HepG2 (cell line): ENCODE data around the gene MIDN. TPM values are rescaled to one million over a fixed set of nuclear protein-coding genes. Genes with fewer than 3 reads are reported as not detected.

ENCODE experiments used
- ATF7 ChIP-seq, 2 experiments: fragments of 450-650 bp in 1 of 2; sonication (generic) in 1 of 2; formaldehyde crosslinking in 1 of 2; IDR thresholded peaks; 2 replicates each; pipeline versions ENCODE4 v1.4.0 to v1.6.1; 2016 to 2020; ENCODE audit warnings: antibody characterized with exemption in 1 of 2, mild to moderate bottlenecking in 1 of 2, missing genetic modification reagents in 1 of 2
- GPN1 ChIP-seq: sonication (generic); formaldehyde crosslinking; IDR thresholded peaks from 2 replicates; pipeline ENCODE4 v1.5.1; 2020; ENCODE audit warnings: missing genetic modification reagents, borderline replicate concordance
- HOXA9 ChIP-seq: sonication (generic); formaldehyde crosslinking; IDR thresholded peaks from 2 replicates; pipeline ENCODE4 v1.8.1; 2022; ENCODE audit warnings: missing genetic modification reagents, mild to moderate bottlenecking, moderate library complexity, borderline replicate concordance
- KLF13 ChIP-seq: sonication (generic); formaldehyde crosslinking; IDR thresholded peaks from 2 replicates; pipeline ENCODE4 v1.4.0; 2020; ENCODE audit warnings: mild to moderate bottlenecking, missing genetic modification reagents
- MEIS2 ChIP-seq: sonication (generic); formaldehyde crosslinking; IDR thresholded peaks from 2 replicates; pipeline ENCODE4 v1.9.0; 2021; ENCODE audit warnings: mild to moderate bottlenecking, missing genetic modification reagents
- NFIC ChIP-seq: IDR thresholded peaks from 2 replicates; pipeline ENCODE4 v1.6.1; 2012; ENCODE audit warnings: mild to moderate bottlenecking, low read length, inconsistent platforms
- RARG ChIP-seq: sonication (generic); formaldehyde crosslinking; IDR thresholded peaks from 2 replicates; pipeline ENCODE4 v1.4.0; 2020; ENCODE audit warnings: low read depth, mild to moderate bottlenecking, missing genetic modification reagents
- SMAD3 ChIP-seq: sonication (generic); formaldehyde crosslinking; IDR thresholded peaks from 2 replicates; pipeline ENCODE4 v1.4.0; 2020; ENCODE audit warnings: missing genetic modification reagents
- THAP11 ChIP-seq: IDR thresholded peaks from 2 replicates; pipeline ENCODE4 v1.6.1; 2016; ENCODE audit warnings: missing biosample characterization, missing genetic modification reagents
- ZNF205 ChIP-seq: IDR thresholded peaks from 2 replicates; pipeline ENCODE4 v1.6.1; 2018; ENCODE audit warnings: missing biosample characterization, missing genetic modification reagents
- ZNF232 ChIP-seq: sonication (generic); formaldehyde crosslinking; IDR thresholded peaks from 2 replicates; pipeline ENCODE4 v1.4.0; 2020; ENCODE audit warnings: missing genetic modification reagents, borderline replicate concordance
- ZNF329 ChIP-seq: sonication (generic); formaldehyde crosslinking; IDR thresholded peaks from 2 replicates; pipeline ENCODE4 v1.9.0; 2021; ENCODE audit warnings: low read depth, mild to moderate bottlenecking, missing genetic modification reagents
- ZNF703 ChIP-seq: sonication (generic); formaldehyde crosslinking; IDR thresholded peaks from 2 replicates; pipeline ENCODE4 v1.5.1; 2020; ENCODE audit warnings: missing genetic modification reagents, mild to moderate bottlenecking, moderate library complexity, borderline replicate concordance
- ZSCAN25 ChIP-seq: sonication (generic); formaldehyde crosslinking; IDR thresholded peaks from 2 replicates; pipeline ENCODE4 v1.8.0; 2022; ENCODE audit warnings: mild to moderate bottlenecking, missing genetic modification reagents
- polyA plus RNA-seq, 8 experiments: library from polyadenylated mRNA; depleted of rRNA in 3 of 8; stranded (reverse) in 7 of 8; unstranded in 1 of 8; fragments of >200 nt; fragmentation: Illumina TruSeq in 4 of 8; extraction: Trizol in 4 of 8; gene quantifications; 2 replicates each; pipeline versions ENCODE4 v1.2.1 to v1.2.3, GENCODE V29; 2011 to 2016; ENCODE audit warnings: low read depth in 4 of 8, missing spikeins in 1 of 8, mixed read lengths in 1 of 8; ENCODE audit not compliant: insufficient read depth in 1 of 8
- total RNA-seq, 5 experiments: library from RNA; depleted of rRNA; stranded (reverse); fragments of >200 nt; fragmentation: Illumina TruSeq; extraction: Trizol; gene quantifications; 2 replicates each; pipeline ENCODE4 v1.2.3, GENCODE V29; 2016; ENCODE audit warnings: low read depth in 1 of 5
- TF ChIP-seq, protein P1 (sequence below): sonication (generic); formaldehyde crosslinking; IDR thresholded peaks from 2 replicates; pipeline ENCODE4 v1.8.1; 2023; ENCODE audit warnings: mild to moderate bottlenecking, moderate library complexity, missing genetic modification reagents
- TF ChIP-seq, protein P2 (sequence below): sonication (generic); formaldehyde crosslinking; IDR thresholded peaks from 2 replicates; pipeline ENCODE4 v1.4.0; 2020; ENCODE audit warnings: missing genetic modification reagents
- TF ChIP-seq, protein P3 (sequence below): IDR thresholded peaks from 2 replicates; pipeline ENCODE4 v1.6.1; 2016
- TF ChIP-seq, protein P4 (sequence below): sonication (generic); formaldehyde crosslinking; conservative IDR thresholded peaks from 2 replicates; pipeline ENCODE4 v1.8.1; 2023; ENCODE audit warnings: missing genetic modification reagents
- TF ChIP-seq, protein P5 (sequence below): sonication (generic); formaldehyde crosslinking; IDR thresholded peaks from 2 replicates; pipeline ENCODE4 v1.5.1; 2020; ENCODE audit warnings: missing genetic modification reagents, mild to moderate bottlenecking, borderline replicate concordance
- TF ChIP-seq, protein P6 (sequence below): sonication (generic); formaldehyde crosslinking; IDR thresholded peaks from 2 replicates; pipeline ENCODE4 v1.5.1; 2020; ENCODE audit warnings: mild to moderate bottlenecking, missing genetic modification reagents

MIDN gene
- total and polyA plus RNA-seq, 2 of the 13 experiments (the other 11 are each of a cell fraction or from before 2014, with no cell fraction given), result 8.4 to 18.0 TPM

DNA sequence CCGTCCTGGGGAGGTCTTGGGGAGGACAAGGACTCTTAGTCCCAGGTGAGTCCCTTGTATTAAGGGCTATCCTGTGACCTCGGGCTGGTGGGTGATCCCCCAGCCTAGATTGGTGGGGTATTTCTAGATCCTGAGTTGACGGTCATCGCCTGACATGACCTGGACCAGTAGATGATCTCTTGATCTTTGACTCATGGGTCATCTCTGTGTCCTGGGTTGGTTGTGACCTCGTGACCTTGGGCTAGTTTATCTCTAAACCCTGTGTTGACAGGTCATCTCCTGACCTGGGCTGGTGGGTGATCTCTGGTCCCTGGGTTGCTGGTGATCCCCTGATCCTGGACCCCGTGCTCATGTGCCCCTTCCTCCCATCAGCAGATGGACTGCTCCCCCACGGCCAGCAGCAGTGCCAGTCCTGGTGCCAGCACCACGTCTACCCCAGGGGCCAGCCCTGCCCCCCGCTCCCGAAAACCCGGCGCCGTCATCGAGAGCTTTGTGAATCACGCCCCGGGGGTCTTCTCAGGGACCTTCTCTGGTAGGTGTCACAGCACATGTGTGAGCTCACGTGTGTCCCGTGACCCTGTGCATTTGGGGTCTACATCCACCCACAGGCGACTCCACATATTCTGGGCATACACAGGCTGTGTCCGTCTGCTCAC, 6.3 kb downstream of the MIDN start (continued):
- TF ChIP-seq ATF7 (IDR thresholded peaks at IDR 0.05) (no peak), ATF7 (CRISPR knock-in tag; IDR thresholded peaks at IDR 0.05) (peak; percentile 42; the same call in 1 of the 2 replicates), ZNF329 (CRISPR knock-in tag) (no peak), ZNF232 (CRISPR knock-in tag) (no peak), SMAD3 (CRISPR knock-in tag) (0 out of 2 replicates have a peak, but pooled peaks have one; percentile 42), RARG (CRISPR knock-in tag) (no peak), NFIC (peak; percentile 45; the same call in 1 of the 2 replicates), ZNF205 (no peak), ZNF703 (CRISPR knock-in tag) (no peak), ZSCAN25 (CRISPR knock-in tag) (peak; percentile 52; the same call in 1 of the 2 replicates), GPN1 (CRISPR knock-in tag) (no peak), KLF13 (CRISPR knock-in tag) (no peak), MEIS2 (peak; percentile 88), HOXA9 (CRISPR knock-in tag) (no peak), THAP11 (peak; percentile 18; the same call in 1 of the 2 replicates)
- TF ChIP-seq, protein P1, sequence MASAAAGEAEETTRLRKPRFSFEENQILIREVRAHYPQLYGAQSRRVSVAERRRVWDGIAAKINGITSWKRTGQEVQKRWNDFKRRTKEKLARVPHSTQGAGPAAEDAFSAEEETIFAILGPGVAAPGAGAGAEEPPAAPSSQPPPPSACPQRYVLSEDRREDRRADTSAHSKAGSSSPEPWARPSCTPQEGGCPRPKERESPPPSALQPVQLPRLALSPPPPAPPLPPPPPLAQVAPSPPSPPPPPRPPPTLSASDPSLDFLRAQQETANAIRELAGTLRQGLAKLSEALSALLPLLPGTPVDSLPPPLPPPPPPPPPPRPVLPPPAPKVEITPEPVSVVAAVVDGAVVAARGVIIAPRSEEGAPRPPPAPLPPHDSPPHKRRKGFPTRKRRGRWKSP, result no peak
- TF ChIP-seq, protein P2, sequence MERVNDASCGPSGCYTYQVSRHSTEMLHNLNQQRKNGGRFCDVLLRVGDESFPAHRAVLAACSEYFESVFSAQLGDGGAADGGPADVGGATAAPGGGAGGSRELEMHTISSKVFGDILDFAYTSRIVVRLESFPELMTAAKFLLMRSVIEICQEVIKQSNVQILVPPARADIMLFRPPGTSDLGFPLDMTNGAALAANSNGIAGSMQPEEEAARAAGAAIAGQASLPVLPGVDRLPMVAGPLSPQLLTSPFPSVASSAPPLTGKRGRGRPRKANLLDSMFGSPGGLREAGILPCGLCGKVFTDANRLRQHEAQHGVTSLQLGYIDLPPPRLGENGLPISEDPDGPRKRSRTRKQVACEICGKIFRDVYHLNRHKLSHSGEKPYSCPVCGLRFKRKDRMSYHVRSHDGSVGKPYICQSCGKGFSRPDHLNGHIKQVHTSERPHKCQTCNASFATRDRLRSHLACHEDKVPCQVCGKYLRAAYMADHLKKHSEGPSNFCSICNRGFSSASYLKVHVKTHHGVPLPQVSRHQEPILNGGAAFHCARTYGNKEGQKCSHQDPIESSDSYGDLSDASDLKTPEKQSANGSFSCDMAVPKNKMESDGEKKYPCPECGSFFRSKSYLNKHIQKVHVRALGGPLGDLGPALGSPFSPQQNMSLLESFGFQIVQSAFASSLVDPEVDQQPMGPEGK (CRISPR knock-in tag), result peak; percentile 85
- TF ChIP-seq, protein P3, sequence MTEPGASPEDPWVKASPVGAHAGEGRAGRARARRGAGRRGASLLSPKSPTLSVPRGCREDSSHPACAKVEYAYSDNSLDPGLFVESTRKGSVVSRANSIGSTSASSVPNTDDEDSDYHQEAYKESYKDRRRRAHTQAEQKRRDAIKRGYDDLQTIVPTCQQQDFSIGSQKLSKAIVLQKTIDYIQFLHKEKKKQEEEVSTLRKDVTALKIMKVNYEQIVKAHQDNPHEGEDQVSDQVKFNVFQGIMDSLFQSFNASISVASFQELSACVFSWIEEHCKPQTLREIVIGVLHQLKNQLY (CRISPR knock-in tag), result peak; percentile 42; the same call in 1 of the 2 replicates
- TF ChIP-seq, protein P4, sequence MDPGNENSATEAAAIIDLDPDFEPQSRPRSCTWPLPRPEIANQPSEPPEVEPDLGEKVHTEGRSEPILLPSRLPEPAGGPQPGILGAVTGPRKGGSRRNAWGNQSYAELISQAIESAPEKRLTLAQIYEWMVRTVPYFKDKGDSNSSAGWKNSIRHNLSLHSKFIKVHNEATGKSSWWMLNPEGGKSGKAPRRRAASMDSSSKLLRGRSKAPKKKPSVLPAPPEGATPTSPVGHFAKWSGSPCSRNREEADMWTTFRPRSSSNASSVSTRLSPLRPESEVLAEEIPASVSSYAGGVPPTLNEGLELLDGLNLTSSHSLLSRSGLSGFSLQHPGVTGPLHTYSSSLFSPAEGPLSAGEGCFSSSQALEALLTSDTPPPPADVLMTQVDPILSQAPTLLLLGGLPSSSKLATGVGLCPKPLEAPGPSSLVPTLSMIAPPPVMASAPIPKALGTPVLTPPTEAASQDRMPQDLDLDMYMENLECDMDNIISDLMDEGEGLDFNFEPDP (CRISPR knock-in tag), result no peak
- TF ChIP-seq, protein P5, sequence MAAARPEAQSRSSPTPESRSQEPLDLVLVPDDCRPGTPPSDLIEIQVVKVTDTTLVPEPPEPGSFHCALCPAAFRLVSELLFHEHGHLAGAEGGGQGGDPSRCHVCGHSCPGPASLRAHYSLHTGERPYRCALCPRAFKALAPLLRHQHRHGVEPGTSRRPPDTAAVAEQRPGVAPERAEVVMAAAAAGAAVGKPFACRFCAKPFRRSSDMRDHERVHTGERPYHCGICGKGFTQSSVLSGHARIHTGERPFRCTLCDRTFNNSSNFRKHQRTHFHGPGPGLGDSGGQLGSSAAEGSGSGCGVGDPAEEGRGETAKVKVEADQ (CRISPR knock-in tag), result no peak
- TF ChIP-seq, protein P6, sequence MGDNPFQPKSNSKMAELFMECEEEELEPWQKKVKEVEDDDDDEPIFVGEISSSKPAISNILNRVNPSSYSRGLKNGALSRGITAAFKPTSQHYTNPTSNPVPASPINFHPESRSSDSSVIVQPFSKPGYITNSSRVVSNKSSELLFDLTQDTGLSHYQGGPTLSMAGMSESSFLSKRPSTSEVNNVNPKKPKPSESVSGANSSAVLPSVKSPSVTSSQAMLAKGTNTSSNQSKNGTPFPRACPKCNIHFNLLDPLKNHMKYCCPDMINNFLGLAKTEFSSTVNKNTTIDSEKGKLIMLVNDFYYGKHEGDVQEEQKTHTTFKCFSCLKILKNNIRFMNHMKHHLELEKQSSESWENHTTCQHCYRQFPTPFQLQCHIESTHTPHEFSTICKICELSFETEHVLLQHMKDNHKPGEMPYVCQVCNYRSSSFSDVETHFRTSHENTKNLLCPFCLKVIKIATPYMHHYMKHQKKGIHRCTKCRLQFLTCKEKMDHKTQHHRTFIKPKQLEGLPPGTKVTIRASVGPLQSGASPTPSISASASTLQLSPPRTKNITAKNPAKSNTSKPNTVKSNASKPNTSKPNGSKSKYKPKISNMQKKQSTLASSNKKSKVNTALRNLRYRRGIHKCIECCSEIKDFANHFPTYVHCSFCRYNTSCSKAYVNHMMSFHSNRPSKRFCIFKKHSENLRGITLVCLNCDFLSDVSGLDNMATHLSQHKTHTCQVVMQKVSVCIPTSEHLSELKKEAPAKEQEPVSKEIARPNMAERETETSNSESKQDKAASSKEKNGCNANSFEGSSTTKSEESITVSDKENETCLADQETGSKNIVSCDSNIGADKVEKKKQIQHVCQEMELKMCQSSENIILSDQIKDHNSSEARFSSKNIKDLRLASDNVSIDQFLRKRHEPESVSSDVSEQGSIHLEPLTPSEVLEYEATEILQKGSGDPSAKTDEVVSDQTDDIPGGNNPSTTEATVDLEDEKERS (CRISPR knock-in tag), result peak; percentile 50; the same call in 1 of the 2 replicates
